Astrocyte of the cerebellum (primary cell): ENCODE data around the gene SH3GL3.

Experiments
- DNase-seq: peaks from one replicate; pipeline ENCODE4 v3.0.0-alpha.2; 2011; ENCODE audit warnings: low read depth
- H3K4me3 ChIP-seq: 2 replicates; pipeline ENCODE4 v1.5.1; 2011; ENCODE audit warnings: mild to moderate bottlenecking, low read depth, low read length, moderate library complexity
- in situ Hi-C: cut with HindIII; loops from 2 replicates; pipeline ENCODE4 v1.10.0; 2017; ENCODE audit warnings: low sequenced_read_pairs
- TF ChIP-seq, protein P1 (sequence below): IDR thresholded peaks from 2 replicates; pipeline ENCODE4 v1.5.1; 2012; ENCODE audit warnings: low read length, low read depth, moderate library complexity, mild to moderate bottlenecking; ENCODE audit errors: missing control alignments

SH3GL3 gene

DNA sequence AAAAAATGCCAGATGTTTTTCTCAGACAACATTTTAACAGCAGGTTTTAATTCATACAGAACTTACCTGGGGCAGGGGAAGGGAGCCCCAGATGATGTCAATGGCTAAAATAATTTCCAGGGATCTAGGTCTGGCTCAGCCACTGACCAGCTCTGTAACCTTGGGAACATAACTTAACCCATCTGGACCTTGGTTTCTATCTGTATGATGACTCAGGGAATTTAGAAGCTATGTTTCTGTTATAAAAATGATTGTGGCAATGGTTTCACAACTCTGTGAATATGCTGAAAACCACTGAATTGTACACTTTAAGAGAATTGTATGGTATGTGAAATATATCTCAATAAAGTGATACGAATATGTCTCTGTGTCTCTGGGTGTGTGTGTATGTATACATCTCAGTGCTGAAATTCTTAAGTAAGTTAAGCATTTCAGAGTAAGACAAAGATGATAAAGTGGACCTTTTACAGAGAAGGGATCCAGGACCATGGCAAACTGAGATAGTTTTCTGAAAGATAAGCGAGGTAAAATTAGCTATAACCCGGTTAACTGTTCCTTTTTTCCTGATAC is 2.9 kb downstream of the SH3GL3 start:
- no peak overlapping the region for H3K4me3 ChIP-seq
- in situ Hi-C loops = loop anchor here (25.0 kb wide), 1 partner anchor 112 kb away; no protein-coding TSS in a partner anchor
- no peak for DNase-seq
- TF ChIP-seq, protein P1, sequence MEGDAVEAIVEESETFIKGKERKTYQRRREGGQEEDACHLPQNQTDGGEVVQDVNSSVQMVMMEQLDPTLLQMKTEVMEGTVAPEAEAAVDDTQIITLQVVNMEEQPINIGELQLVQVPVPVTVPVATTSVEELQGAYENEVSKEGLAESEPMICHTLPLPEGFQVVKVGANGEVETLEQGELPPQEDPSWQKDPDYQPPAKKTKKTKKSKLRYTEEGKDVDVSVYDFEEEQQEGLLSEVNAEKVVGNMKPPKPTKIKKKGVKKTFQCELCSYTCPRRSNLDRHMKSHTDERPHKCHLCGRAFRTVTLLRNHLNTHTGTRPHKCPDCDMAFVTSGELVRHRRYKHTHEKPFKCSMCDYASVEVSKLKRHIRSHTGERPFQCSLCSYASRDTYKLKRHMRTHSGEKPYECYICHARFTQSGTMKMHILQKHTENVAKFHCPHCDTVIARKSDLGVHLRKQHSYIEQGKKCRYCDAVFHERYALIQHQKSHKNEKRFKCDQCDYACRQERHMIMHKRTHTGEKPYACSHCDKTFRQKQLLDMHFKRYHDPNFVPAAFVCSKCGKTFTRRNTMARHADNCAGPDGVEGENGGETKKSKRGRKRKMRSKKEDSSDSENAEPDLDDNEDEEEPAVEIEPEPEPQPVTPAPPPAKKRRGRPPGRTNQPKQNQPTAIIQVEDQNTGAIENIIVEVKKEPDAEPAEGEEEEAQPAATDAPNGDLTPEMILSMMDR = no peak

DNA sequence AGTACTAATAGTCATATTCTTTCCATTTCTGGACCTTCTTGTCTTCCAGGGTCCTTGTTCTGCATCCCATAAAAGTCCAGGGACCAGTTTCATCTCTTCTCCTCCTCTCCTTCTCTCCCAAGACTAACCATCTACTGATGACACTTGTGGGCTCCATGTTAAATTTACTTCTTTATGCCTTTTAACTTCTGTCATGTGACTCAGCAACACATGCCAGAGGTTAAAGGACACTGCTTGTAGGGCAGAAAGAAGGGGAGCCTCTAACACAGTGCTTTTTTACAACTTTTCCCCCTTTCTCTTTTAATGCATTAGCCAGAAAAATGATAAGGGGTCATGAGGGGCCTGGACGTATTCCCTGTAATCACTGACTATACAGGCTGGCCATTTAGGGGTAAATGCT is 10.0 kb downstream of the SH3GL3 start:
- TF ChIP-seq, protein P1 = no peak
- no peak for DNase-seq
- H3K4me3 ChIP-seq = no peak overlapping the region

DNA sequence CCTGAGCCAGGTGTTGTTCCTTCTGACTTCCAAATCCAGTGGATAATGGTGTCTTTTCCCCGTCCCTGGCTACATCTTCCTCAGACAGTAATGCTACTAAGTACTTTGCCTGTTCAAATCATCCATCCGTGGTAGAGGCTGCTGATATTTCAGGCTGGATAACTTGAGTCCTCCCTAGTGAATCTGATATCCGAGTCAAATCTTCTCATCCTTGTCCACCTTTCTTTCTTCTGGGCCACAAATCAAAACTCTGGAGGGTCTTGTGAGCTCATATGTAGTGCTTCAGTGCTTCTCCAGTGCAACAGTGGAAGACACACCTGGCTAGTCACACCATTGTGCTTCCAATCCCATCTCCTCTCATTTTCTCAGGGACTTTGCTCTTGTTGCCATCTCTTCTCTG is 11.2 kb downstream of the SH3GL3 start:
- H3K4me3 ChIP-seq = no peak overlapping the region
- in situ Hi-C loops = no loop called here
- no peak for DNase-seq
- TF ChIP-seq, protein P1 = no peak

More for the DNA sequence above, 10.0 kb downstream of the SH3GL3 start:
- in situ Hi-C loops = no loop called here

DNA sequence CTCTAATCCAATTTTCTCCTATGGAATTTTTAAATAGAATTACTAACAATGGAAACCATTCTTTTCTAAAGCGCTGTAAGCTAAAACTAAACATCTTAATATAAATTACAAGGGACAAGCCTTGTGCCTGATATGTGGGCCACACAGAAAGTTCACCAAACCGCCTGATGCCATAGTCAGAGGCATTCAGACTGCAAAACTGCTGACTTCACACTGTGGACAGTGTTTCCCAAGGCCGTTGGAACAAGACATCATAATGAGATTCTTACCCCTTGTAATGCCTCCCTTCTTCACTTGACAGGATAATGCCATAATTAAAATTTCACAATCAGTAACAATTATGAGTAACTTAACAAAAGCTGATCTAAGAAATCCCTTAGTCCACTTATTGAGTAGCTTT is 14.9 kb downstream of the SH3GL3 start:
- TF ChIP-seq, protein P1 = no peak
- in situ Hi-C loops = no loop called here
- no peak for DNase-seq
- no peak overlapping the region for H3K4me3 ChIP-seq

DNA sequence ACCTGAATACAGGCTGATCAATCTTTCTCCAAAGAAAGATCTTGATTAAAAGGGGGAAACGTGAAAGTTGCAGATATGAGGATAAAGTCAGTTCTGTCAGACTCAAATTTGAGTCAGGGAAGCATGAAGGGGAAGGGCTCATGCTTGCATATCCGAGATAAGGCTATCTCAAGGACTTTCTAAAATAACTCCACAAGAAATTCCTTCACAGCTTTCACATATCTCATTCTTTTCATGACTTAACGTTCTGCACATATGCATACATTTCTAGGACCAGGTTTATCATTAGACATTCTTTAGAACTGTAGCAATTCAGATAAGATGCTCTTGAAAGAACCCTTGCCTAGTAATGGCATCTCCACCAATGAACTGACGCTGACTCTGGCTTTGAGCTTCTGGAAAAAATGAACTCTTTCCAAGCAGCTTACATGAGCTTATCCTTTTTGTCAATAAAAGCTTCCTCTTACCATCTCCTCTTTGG is 15.9 kb downstream of the SH3GL3 start:
- no peak for DNase-seq
- in situ Hi-C loops = no loop called here
- TF ChIP-seq, protein P1 = no peak
- H3K4me3 ChIP-seq = no peak overlapping the region

DNA sequence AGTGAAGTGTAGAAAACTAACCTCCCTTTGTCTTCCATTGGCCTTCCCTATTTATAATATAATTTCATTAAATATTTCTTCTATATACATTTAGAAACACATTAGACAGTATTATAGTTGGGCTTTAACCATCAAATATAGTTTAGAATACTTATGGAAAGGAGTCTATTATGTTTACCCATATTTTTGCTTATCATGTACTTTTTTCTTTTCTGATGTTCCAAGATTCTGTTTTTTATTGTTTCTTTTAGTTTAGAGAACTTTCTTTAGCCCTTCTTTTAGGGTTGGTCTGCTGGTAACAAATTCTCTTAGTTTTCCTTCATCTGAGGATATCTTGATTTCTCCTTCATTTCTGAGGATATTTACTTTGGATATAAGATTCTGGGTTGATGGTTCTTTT is 23.7 kb downstream of the SH3GL3 start:
- in situ Hi-C loops = no loop called here
- no peak for DNase-seq
- H3K4me3 ChIP-seq = no peak overlapping the region
- TF ChIP-seq, protein P1 = no peak
